Astrocyte of the cerebellum (primary cell): Measurements from ENCODE around the gene RAB11FIP3.
A peak's percentile ranks its signal among the peaks of the same experiment; 100 is the strongest.

Source experiments
- DNase-seq: peaks from one replicate; pipeline ENCODE4 v3.0.0-alpha.2; 2011; ENCODE audit warnings: low read depth
- H3K4me3 ChIP-seq: 2 replicates; pipeline ENCODE4 v1.5.1; 2011; ENCODE audit warnings: mild to moderate bottlenecking, low read depth, low read length, moderate library complexity
- in situ Hi-C: cut with HindIII; loops from 2 replicates; pipeline ENCODE4 v1.10.0; 2017; ENCODE audit warnings: low sequenced_read_pairs
- TF ChIP-seq, protein P1 (sequence below): IDR thresholded peaks from 2 replicates; pipeline ENCODE4 v1.5.1; 2012; ENCODE audit warnings: low read length, low read depth, moderate library complexity, mild to moderate bottlenecking; ENCODE audit errors: missing control alignments

RAB11FIP3 gene

GRCh38 chr16:379183-379960, 46.1 kb upstream of the RAB11FIP3 start:
- TF ChIP-seq, protein P1, sequence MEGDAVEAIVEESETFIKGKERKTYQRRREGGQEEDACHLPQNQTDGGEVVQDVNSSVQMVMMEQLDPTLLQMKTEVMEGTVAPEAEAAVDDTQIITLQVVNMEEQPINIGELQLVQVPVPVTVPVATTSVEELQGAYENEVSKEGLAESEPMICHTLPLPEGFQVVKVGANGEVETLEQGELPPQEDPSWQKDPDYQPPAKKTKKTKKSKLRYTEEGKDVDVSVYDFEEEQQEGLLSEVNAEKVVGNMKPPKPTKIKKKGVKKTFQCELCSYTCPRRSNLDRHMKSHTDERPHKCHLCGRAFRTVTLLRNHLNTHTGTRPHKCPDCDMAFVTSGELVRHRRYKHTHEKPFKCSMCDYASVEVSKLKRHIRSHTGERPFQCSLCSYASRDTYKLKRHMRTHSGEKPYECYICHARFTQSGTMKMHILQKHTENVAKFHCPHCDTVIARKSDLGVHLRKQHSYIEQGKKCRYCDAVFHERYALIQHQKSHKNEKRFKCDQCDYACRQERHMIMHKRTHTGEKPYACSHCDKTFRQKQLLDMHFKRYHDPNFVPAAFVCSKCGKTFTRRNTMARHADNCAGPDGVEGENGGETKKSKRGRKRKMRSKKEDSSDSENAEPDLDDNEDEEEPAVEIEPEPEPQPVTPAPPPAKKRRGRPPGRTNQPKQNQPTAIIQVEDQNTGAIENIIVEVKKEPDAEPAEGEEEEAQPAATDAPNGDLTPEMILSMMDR: no peak
- no peak for DNase-seq
- in situ Hi-C loops: no loop called here
- H3K4me3 ChIP-seq: no peak overlapping the region

- TF ChIP-seq, protein P1: no peak
- no peak for DNase-seq
- peak overlapping the region; percentile 81 for H3K4me3 ChIP-seq
These were observed 45.3 kb upstream of the RAB11FIP3 start for GRCh38 chr16:379961-380761.

DNA sequence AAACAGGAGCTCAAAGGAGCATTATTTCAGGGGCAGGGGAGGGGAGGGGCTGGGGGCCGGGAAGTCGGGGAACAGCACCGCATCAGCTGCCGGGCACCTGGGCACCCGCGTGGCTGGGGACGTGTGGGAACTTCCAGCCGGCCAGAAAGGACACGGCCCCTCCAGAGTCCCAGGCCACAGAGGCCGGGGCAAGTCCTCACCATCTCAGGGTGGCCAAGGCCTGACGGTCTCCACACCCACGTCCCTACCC, 44.8 kb upstream of the RAB11FIP3 start:
- DNase-seq: no peak
- in situ Hi-C loops: no loop called here
- TF ChIP-seq, protein P1: no peak
- H3K4me3 ChIP-seq: peak overlapping the region; percentile 81

More at GRCh38 chr16:379961-380761, 45.3 kb upstream of the RAB11FIP3 start:
- in situ Hi-C loops: no loop called here

DNA sequence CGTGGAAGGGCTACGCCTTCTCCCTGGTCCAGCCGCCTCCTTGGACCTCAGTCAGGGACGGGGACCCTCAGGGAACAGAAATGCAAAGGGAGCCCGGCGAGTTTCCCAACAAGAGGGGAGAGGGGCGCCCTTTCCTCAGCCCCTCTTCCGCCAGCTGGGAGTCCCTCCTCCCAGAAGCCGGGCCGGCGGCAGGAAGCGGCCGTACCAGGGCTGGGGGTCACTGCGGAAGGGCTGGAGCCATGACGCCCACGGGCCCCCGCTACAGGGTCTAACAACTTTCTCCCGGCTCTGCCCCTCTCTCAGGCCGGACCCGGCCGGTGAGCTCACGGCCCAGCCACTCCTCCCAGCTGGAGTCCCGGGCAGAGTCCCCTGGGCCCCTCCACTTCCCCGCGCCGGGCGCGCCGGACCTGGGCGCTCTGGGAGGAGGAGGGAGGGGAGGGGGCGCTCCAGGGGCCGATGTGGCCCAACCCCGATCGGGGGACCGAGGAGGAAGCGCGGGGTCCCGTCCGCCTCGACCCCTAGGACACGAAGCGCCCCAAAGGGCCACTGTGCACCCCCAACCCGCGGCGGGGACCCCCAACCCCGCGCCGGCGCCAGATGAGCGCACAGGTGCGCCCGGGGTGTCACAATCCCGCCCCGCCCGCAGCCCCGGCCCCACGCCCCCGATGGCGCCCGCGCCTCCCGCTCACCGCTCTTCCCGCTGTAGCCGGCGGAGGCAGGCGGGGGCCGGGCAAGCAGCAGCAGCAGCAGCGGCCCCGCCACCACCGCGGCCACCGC, 44.2 kb upstream of the RAB11FIP3 start:
- TF ChIP-seq, protein P1: no peak
- in situ Hi-C loops: no loop called here
- peak overlapping the region; percentile 81 for H3K4me3 ChIP-seq
- no peak for DNase-seq

DNA sequence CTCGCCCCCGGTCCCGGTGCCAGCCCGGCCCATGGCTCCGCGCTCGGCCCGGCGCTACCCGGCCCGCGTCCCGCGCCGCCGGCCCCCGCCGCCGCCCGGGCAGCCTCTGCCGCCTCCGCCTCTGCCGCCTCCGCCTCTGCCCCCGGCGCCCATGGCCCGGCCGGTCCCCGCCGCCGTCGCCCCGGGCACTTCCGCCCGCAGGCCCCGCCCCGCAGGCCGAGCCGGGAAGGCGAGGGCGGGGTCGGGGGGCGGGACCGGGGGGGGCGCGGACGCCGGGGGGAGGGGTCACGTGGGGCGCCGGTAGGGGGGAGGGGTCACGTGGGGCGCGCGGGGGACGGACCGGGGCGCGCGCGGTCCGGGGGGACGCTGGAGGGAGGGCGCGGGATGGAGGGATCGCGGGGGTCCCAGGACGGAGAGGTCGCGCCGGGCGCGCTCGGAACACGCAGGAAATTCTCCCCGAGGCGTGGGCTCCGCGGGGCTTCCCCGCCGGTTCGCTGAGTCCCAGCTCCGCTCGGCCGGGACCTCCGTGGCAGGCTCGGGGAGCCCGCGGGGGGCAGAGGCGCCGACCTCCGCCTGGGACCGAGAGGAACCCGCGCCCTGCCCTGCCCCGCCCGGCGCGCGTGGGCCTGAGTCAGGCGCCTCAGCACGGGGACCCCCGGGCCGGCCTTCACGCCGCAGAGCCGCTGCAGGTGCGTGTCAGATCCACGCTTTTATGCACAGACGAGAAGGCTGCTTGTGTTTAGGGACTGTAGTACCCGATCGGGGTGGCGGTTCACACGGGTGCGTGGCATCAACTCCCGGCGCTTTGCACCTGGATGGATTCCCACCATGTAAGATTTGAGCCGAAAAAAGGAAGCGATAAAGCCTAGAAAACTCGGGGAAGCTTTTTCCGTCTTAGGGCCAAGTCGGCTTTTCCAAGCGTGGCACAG, 43.4 kb upstream of the RAB11FIP3 start, which contains the start of gene PGAP6:
Gene PGAP6, minus strand, starts transcription at position 190 of the 929 bp plus-strand sequence. Its CDS starts 157 bp downstream, at position 33.
- TF ChIP-seq, protein P1: no peak
- in situ Hi-C loops: no loop called here
- no peak for DNase-seq
- peak within 1 kb of the TSS; percentile 81 for H3K4me3 ChIP-seq
